Suprapubic skin (tissue), 4 donors: Measurements from ENCODE around the gene TARBP1.

Source experiments
- CTCF ChIP-seq, 2 donors: fragments of 200-600 bp in 1 of 2; fragments of 450-650 bp in 1 of 2; sonication (generic) in 1 of 2; IDR thresholded peaks; one replicate each; pipeline ENCODE4 v1.5.1; 2016 to 2019; ENCODE audit warnings: antibody characterized with exemption in 2 of 2, mild to moderate bottlenecking in 1 of 2, moderate library complexity in 1 of 2
- EP300 ChIP-seq: sonication (generic); formaldehyde crosslinking; IDR thresholded peaks from one replicate; pipeline ENCODE4 v1.6.1; 2017; ENCODE audit warnings: antibody characterized with exemption
- POLR2A ChIP-seq, 2 donors: fragments of 450-650 bp; IDR thresholded peaks; one replicate each; pipeline ENCODE4 v1.6.1; 2017; ENCODE audit warnings: antibody characterized with exemption in 2 of 2, mild to moderate bottlenecking in 2 of 2, moderate library complexity in 2 of 2
- POLR2AphosphoS5 ChIP-seq, 3 donors: sonication (generic); formaldehyde crosslinking; IDR thresholded peaks; one replicate each; pipeline ENCODE4 v1.6.1; 2017; ENCODE audit warnings: antibody characterized with exemption in 3 of 3

- TF ChIP-seq EP300 (no peak), CTCF (IDR thresholded peaks at IDR 0.05) (no peak), POLR2AphosphoS5 (IDR thresholded peaks at IDR 0.05) (no peak), POLR2A (IDR thresholded peaks at IDR 0.05) (no peak)
Measured at GRCh38 chr1:234473118-234473517, 5.9 kb downstream of the TARBP1 start.
